ENCODE measurements around the gene MSL3. TPM values are rescaled to one million over a fixed set of nuclear protein-coding genes. Genes with fewer than 3 reads are reported as not detected.

The MSL3 gene
- polyA plus RNA-seq, 1 donor from 2014 or later = 37.2 TPM

DNA sequence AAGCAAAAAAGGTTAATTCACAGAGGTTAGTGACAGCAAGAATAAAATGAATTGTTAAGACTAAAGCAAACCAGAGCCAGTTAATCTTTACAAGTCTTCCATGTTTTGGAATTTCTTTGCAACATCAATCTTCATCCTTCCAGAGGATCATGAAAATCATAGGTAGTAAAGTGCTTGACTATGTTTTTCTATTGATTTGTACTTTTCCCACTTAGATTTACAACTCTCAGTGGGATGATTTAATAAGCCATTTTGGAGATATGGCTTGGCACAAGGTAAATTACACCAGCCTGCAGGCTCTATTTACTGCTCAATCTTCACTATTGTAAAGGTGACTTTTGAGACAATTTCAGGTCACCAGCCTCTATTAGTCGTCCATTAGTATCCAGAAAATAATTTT is 26.5 kb downstream of the MSL3 start:
- H3K27me3 ChIP-seq (ENCODE audit: insufficient read depth, low read depth, low read length) = no peaks in the 10 kb centered on the region
- H3K4me3 ChIP-seq (ENCODE audit: low read length) = no peak overlapping the region
- no peak overlapping the region for H3K9ac ChIP-seq (ENCODE audit: low read length)
- TF ChIP-seq, protein P1, sequence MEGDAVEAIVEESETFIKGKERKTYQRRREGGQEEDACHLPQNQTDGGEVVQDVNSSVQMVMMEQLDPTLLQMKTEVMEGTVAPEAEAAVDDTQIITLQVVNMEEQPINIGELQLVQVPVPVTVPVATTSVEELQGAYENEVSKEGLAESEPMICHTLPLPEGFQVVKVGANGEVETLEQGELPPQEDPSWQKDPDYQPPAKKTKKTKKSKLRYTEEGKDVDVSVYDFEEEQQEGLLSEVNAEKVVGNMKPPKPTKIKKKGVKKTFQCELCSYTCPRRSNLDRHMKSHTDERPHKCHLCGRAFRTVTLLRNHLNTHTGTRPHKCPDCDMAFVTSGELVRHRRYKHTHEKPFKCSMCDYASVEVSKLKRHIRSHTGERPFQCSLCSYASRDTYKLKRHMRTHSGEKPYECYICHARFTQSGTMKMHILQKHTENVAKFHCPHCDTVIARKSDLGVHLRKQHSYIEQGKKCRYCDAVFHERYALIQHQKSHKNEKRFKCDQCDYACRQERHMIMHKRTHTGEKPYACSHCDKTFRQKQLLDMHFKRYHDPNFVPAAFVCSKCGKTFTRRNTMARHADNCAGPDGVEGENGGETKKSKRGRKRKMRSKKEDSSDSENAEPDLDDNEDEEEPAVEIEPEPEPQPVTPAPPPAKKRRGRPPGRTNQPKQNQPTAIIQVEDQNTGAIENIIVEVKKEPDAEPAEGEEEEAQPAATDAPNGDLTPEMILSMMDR (IDR thresholded peaks at IDR 0.05; ENCODE audit: poor library complexity, severe bottlenecking) = no peak
- TF ChIP-seq, protein P2, sequence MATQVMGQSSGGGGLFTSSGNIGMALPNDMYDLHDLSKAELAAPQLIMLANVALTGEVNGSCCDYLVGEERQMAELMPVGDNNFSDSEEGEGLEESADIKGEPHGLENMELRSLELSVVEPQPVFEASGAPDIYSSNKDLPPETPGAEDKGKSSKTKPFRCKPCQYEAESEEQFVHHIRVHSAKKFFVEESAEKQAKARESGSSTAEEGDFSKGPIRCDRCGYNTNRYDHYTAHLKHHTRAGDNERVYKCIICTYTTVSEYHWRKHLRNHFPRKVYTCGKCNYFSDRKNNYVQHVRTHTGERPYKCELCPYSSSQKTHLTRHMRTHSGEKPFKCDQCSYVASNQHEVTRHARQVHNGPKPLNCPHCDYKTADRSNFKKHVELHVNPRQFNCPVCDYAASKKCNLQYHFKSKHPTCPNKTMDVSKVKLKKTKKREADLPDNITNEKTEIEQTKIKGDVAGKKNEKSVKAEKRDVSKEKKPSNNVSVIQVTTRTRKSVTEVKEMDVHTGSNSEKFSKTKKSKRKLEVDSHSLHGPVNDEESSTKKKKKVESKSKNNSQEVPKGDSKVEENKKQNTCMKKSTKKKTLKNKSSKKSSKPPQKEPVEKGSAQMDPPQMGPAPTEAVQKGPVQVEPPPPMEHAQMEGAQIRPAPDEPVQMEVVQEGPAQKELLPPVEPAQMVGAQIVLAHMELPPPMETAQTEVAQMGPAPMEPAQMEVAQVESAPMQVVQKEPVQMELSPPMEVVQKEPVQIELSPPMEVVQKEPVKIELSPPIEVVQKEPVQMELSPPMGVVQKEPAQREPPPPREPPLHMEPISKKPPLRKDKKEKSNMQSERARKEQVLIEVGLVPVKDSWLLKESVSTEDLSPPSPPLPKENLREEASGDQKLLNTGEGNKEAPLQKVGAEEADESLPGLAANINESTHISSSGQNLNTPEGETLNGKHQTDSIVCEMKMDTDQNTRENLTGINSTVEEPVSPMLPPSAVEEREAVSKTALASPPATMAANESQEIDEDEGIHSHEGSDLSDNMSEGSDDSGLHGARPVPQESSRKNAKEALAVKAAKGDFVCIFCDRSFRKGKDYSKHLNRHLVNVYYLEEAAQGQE (IDR thresholded peaks at IDR 0.05; ENCODE audit: borderline replicate concordance) = no peak
- TF ChIP-seq EP300 (conservative IDR thresholded peaks at IDR 0.05; ENCODE audit: poor library complexity, severe bottlenecking) (no peak), EZH2 (IDR thresholded peaks at IDR 0.05; ENCODE audit: borderline replicate concordance, insufficient read depth, low read length, poor library complexity, severe bottlenecking) (no peak), POLR2AphosphoS5 (IDR thresholded peaks at IDR 0.05) (no peak), SMC3 (conservative IDR thresholded peaks at IDR 0.05; ENCODE audit: poor library complexity) (no peak), MXI1 (conservative IDR thresholded peaks at IDR 0.05; ENCODE audit: poor library complexity, severe bottlenecking) (no peak), RAD21 (conservative IDR thresholded peaks at IDR 0.05) (no peak), TAF1 (IDR thresholded peaks at IDR 0.05; ENCODE audit: low read depth) (no peak)
- H3K9me2 ChIP-seq (ENCODE audit: insufficient read depth, low read length) = no peaks in the 10 kb centered on the region
- no peaks in the 10 kb centered on the region for H3K79me2 ChIP-seq (replicated peaks; ENCODE audit: insufficient read depth, low read length)
- no peak overlapping the region for H3K4me2 ChIP-seq (ENCODE audit: low read length)
- H4K20me1 ChIP-seq (ENCODE audit: insufficient read depth) = no peaks in the 10 kb centered on the region
- H3F3A ChIP-seq (ENCODE audit: insufficient read depth, low read length, poor library complexity, severe bottlenecking) = no peaks in the 10 kb centered on the region
- no peaks in the 10 kb centered on the region for H3K9me3 ChIP-seq (ENCODE audit: low read length)
- no peaks in the 10 kb centered on the region for H3K36me3 ChIP-seq (ENCODE audit: insufficient read depth, low read length)
- no peak overlapping the region for H2AFZ ChIP-seq (ENCODE audit: low read depth, low read length)
- H3K27ac ChIP-seq (ENCODE audit: low read length) = no peak overlapping the region

DNA sequence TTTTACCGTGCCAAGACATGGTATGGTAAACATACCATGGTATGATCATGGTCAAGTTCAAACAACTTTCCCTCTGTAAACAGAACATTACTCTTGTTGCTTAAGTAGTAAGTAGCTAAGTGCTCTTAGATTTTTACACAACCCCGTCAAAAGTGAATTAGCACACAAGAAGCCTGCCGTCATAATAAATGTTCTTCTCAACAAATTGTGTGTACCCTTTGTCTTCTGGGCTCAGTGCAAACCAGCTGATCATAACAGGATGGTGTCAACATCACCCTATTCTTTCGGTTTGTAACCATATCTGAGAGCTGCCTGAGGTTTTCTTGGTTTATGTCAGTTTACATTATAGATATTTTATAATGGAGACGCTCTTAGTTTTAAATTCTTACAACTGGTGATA is 28.8 kb downstream of the MSL3 start:
- no peak overlapping the region for H3K4me3 ChIP-seq (ENCODE audit: low read length)
- no peaks in the 10 kb centered on the region for H3K9me2 ChIP-seq (ENCODE audit: insufficient read depth, low read length)
- no peaks in the 10 kb centered on the region for H3F3A ChIP-seq (ENCODE audit: insufficient read depth, low read length, poor library complexity, severe bottlenecking)
- H3K27me3 ChIP-seq (ENCODE audit: insufficient read depth, low read depth, low read length) = no peaks in the 10 kb centered on the region
- no peak overlapping the region for H3K4me2 ChIP-seq (ENCODE audit: low read length)
- no peak overlapping the region for H2AFZ ChIP-seq (ENCODE audit: low read depth, low read length)
- no peak overlapping the region for H3K9ac ChIP-seq (ENCODE audit: low read length)
- no peaks in the 10 kb centered on the region for H3K9me3 ChIP-seq (ENCODE audit: low read length)
- H3K27ac ChIP-seq (ENCODE audit: low read length) = no peak overlapping the region
- H4K20me1 ChIP-seq (ENCODE audit: insufficient read depth) = no peaks in the 10 kb centered on the region
- H3K36me3 ChIP-seq (ENCODE audit: insufficient read depth, low read length) = no peaks in the 10 kb centered on the region
- no peak for TF ChIP-seq RAD21 (conservative IDR thresholded peaks at IDR 0.05)
- TF ChIP-seq, protein P1 (IDR thresholded peaks at IDR 0.05; ENCODE audit: poor library complexity, severe bottlenecking) = no peak
- TF ChIP-seq, protein P2 (IDR thresholded peaks at IDR 0.05; ENCODE audit: borderline replicate concordance) = no peak
- no peaks in the 10 kb centered on the region for H3K79me2 ChIP-seq (replicated peaks; ENCODE audit: insufficient read depth, low read length)

All from neural cell (in vitro differentiated cells).